ENCODE measurements around the gene TMEM247. TPM values are rescaled to one million over a fixed set of nuclear protein-coding genes. Genes with fewer than 3 reads are reported as not detected.
A peak's percentile ranks its signal among the peaks of the same experiment; 100 is the strongest.
"Not testable (repeated sequence)": the region's sequence is repeated elsewhere in the genome, so short reads cannot be mapped to it uniquely, and the experiment has no call there.

The TMEM247 gene
- total RNA-seq, 4 donors from 2014 or later = not detected

- Histone ChIP-seq H3K9me3 (peaks cover 0 to 6% (median 0%) of the 10 kb centered on the region in 4 donors), H3K4me1 (no peaks in the 10 kb centered on the region), H3K27me3 (no peaks in the 10 kb centered on the region)
Measured at GRCh38 chr2:46517485-46517884, 38.1 kb downstream of the TMEM247 start.

GRCh38 chr2:46518861-46519260 is 39.5 kb downstream of the TMEM247 start:
- TF ChIP-seq CTCF (IDR thresholded peaks at IDR 0.05) (no peak), POLR2A (IDR thresholded peaks at IDR 0.05) (no peak)
- Histone ChIP-seq H3K27me3 (no peaks in the 10 kb centered on the region), H3K4me1 (no peaks in the 10 kb centered on the region), H3K27ac (no peak overlapping the region), H3K36me3 (no peaks in the 10 kb centered on the region), H3K4me3 (no peak overlapping the region), H3K9me3 (peaks cover 0 to 6% (median 0%) of the 10 kb centered on the region in 4 donors)
- no peak for DNase-seq

More at GRCh38 chr2:46517485-46517884, 38.1 kb downstream of the TMEM247 start:
- no peak for DNase-seq
- no peak overlapping the region for H3K27ac ChIP-seq
- no peaks in the 10 kb centered on the region for H3K36me3 ChIP-seq
- H3K4me3 ChIP-seq = no peak overlapping the region
- TF ChIP-seq POLR2A (IDR thresholded peaks at IDR 0.05) (no peak), CTCF (IDR thresholded peaks at IDR 0.05) (no peak)

- Histone ChIP-seq H3K36me3 (no peaks in the 10 kb centered on the region), H3K27me3 (no peaks in the 10 kb centered on the region), H3K9me3 (peaks cover 0 to 6% (median 0%) of the 10 kb centered on the region in 4 donors), H3K4me3 (no peak overlapping the region), H3K27ac (no peak overlapping the region), H3K4me1 (no peaks in the 10 kb centered on the region)
- no peak for DNase-seq
- TF ChIP-seq CTCF (IDR thresholded peaks at IDR 0.05) (no peak), POLR2A (IDR thresholded peaks at IDR 0.05) (no peak)
Measured at GRCh38 chr2:46519265-46519664, 39.9 kb downstream of the TMEM247 start.

GRCh38 chr2:46520130-46520711 is 40.9 kb downstream of the TMEM247 start:
- no peak for TF ChIP-seq POLR2A (IDR thresholded peaks at IDR 0.05)
- no peak for TF ChIP-seq CTCF (IDR thresholded peaks at IDR 0.05)
- no peaks in the 10 kb centered on the region for H3K4me1 ChIP-seq
- H3K4me3 ChIP-seq = no peak overlapping the region
- no peak for DNase-seq
- H3K27me3 ChIP-seq = no peaks in the 10 kb centered on the region
- peaks cover 0 to 6% (median 0%) of the 10 kb centered on the region in 4 donors for H3K9me3 ChIP-seq
- H3K36me3 ChIP-seq = no peaks in the 10 kb centered on the region
- peak overlapping the region in 1 of 4 donors; percentile 31 for H3K27ac ChIP-seq

GRCh38 chr2:46521215-46521683 is 41.9 kb downstream of the TMEM247 start:
- Histone ChIP-seq H3K27me3 (no peaks in the 10 kb centered on the region), H3K4me3 (no peak overlapping the region), H3K27ac (peak overlapping the region in 2 of 4 donors; percentile 30 to 31), H3K9me3 (peaks cover 0 to 2% (median 0%) of the 10 kb centered on the region in 4 donors), H3K36me3 (no peaks in the 10 kb centered on the region), H3K4me1 (no peaks in the 10 kb centered on the region)
- TF ChIP-seq CTCF (IDR thresholded peaks at IDR 0.05) (no peak), POLR2A (IDR thresholded peaks at IDR 0.05) (no peak)
- peak in 1 of 3 donors; percentile 80 for DNase-seq

GRCh38 chr2:46522385-46522784 is 43.0 kb downstream of the TMEM247 start:
- not testable (repeated sequence) for H3K9me3 ChIP-seq, H3K27me3 ChIP-seq

More at GRCh38 chr2:46522385-46522784, 43.0 kb downstream of the TMEM247 start:
- not testable (repeated sequence) for DNase-seq, H3K4me3 ChIP-seq, H3K4me1 ChIP-seq, H3K27ac ChIP-seq, H3K36me3 ChIP-seq

Measured in Peyer's patch (tissue), 4 donors.